SK-N-SH (cell line): Measurements from ENCODE around the gene MBLAC1.

Experiments
- CHD2 ChIP-seq: fragments of 150-350 bp; IDR thresholded peaks from 2 replicates; pipeline ENCODE4 v1.6.1; 2018; ENCODE audit warnings: low read length; ENCODE audit not compliant: partially characterized antibody
- EP300 ChIP-seq, 2 experiments: IDR thresholded peaks; 2 replicates each; pipeline versions ENCODE4 v1.4.0 to v1.6.1; 2012; ENCODE audit warnings: borderline replicate concordance in 1 of 2, low read depth in 1 of 2, low read length in 1 of 2
- EZH2phosphoT487 ChIP-seq: fragments of 200-600 bp; sonication (generic); IDR thresholded peaks from 2 replicates; pipeline ENCODE4 v1.6.1; 2017; ENCODE audit warnings: low read depth, mixed run types, mild to moderate bottlenecking, antibody characterized with exemption, moderate library complexity, borderline replicate concordance
- FOXJ3 ChIP-seq: sonication (generic); formaldehyde crosslinking; IDR thresholded peaks from 2 replicates; pipeline ENCODE4 v1.5.1; 2020; ENCODE audit warnings: mild to moderate bottlenecking, missing genetic modification reagents
- MAX ChIP-seq: IDR thresholded peaks from 2 replicates; pipeline ENCODE4 v1.4.0; 2012; ENCODE audit warnings: low read depth
- POLR2AphosphoS5 ChIP-seq: IDR thresholded peaks from 2 replicates; pipeline ENCODE4 v1.6.1; 2012; ENCODE audit warnings: low read depth, low read length
- RAD21 ChIP-seq: IDR thresholded peaks from 2 replicates; pipeline ENCODE4 v1.6.1; 2012; ENCODE audit warnings: mild to moderate bottlenecking, low read length
- RFX5 ChIP-seq: IDR thresholded peaks from 2 replicates; pipeline ENCODE4 v1.6.1; 2012; ENCODE audit warnings: mild to moderate bottlenecking, improper control_type of control experiment, low read length
- USF2 ChIP-seq: fragments of 150-350 bp; IDR thresholded peaks from 2 replicates; pipeline ENCODE4 v1.6.1; 2017; ENCODE audit warnings: antibody characterized with exemption, low read length, low read depth, borderline replicate concordance
- TF ChIP-seq, protein P1 (sequence below): fragments of 200-600 bp; sonication (generic); IDR thresholded peaks from 2 replicates; pipeline ENCODE4 v1.6.1; 2017; ENCODE audit warnings: antibody characterized with exemption, mild to moderate bottlenecking, moderate library complexity
- TF ChIP-seq, protein P2 (sequence below): IDR thresholded peaks from 2 replicates; pipeline ENCODE4 v1.6.1; 2012; ENCODE audit warnings: mild to moderate bottlenecking, low read depth, low read length, moderate library complexity

- peak; percentile 82 for TF ChIP-seq MAX
- peak; percentile 64 to 97 for TF ChIP-seq EP300 (IDR thresholded peaks at IDR 0.05; ENCODE audit: borderline replicate concordance in 1 of 2, low read depth in 1 of 2, low read length in 1 of 2)
- peak; percentile 96 for TF ChIP-seq POLR2AphosphoS5
- TF ChIP-seq RFX5, result no peak
- TF ChIP-seq, protein P1, sequence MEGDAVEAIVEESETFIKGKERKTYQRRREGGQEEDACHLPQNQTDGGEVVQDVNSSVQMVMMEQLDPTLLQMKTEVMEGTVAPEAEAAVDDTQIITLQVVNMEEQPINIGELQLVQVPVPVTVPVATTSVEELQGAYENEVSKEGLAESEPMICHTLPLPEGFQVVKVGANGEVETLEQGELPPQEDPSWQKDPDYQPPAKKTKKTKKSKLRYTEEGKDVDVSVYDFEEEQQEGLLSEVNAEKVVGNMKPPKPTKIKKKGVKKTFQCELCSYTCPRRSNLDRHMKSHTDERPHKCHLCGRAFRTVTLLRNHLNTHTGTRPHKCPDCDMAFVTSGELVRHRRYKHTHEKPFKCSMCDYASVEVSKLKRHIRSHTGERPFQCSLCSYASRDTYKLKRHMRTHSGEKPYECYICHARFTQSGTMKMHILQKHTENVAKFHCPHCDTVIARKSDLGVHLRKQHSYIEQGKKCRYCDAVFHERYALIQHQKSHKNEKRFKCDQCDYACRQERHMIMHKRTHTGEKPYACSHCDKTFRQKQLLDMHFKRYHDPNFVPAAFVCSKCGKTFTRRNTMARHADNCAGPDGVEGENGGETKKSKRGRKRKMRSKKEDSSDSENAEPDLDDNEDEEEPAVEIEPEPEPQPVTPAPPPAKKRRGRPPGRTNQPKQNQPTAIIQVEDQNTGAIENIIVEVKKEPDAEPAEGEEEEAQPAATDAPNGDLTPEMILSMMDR, result 0 out of 2 replicates have a peak, but pooled peaks have one; percentile 1
- TF ChIP-seq, protein P2, sequence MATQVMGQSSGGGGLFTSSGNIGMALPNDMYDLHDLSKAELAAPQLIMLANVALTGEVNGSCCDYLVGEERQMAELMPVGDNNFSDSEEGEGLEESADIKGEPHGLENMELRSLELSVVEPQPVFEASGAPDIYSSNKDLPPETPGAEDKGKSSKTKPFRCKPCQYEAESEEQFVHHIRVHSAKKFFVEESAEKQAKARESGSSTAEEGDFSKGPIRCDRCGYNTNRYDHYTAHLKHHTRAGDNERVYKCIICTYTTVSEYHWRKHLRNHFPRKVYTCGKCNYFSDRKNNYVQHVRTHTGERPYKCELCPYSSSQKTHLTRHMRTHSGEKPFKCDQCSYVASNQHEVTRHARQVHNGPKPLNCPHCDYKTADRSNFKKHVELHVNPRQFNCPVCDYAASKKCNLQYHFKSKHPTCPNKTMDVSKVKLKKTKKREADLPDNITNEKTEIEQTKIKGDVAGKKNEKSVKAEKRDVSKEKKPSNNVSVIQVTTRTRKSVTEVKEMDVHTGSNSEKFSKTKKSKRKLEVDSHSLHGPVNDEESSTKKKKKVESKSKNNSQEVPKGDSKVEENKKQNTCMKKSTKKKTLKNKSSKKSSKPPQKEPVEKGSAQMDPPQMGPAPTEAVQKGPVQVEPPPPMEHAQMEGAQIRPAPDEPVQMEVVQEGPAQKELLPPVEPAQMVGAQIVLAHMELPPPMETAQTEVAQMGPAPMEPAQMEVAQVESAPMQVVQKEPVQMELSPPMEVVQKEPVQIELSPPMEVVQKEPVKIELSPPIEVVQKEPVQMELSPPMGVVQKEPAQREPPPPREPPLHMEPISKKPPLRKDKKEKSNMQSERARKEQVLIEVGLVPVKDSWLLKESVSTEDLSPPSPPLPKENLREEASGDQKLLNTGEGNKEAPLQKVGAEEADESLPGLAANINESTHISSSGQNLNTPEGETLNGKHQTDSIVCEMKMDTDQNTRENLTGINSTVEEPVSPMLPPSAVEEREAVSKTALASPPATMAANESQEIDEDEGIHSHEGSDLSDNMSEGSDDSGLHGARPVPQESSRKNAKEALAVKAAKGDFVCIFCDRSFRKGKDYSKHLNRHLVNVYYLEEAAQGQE, result peak; percentile 56
- TF ChIP-seq CHD2, result peak; percentile 42
- no peak for TF ChIP-seq RAD21
- TF ChIP-seq EZH2phosphoT487, result no peak
- TF ChIP-seq FOXJ3 (CRISPR knock-in tag), result no peak
- TF ChIP-seq USF2, result no peak
Observed at GRCh38 chr7:100087055-100087750, 39.6 kb upstream of the MBLAC1 start.
